ENCODE data around the gene TTC19. TPM values are rescaled to one million over a fixed set of nuclear protein-coding genes. Genes with fewer than 3 reads are reported as not detected.

The TTC19 gene
- total and polyA plus RNA-seq, 2 of the 8 experiments (the other 6 are each of a cell fraction or from before 2014, with no cell fraction given) = 11.8 to 55.0 TPM

DNA sequence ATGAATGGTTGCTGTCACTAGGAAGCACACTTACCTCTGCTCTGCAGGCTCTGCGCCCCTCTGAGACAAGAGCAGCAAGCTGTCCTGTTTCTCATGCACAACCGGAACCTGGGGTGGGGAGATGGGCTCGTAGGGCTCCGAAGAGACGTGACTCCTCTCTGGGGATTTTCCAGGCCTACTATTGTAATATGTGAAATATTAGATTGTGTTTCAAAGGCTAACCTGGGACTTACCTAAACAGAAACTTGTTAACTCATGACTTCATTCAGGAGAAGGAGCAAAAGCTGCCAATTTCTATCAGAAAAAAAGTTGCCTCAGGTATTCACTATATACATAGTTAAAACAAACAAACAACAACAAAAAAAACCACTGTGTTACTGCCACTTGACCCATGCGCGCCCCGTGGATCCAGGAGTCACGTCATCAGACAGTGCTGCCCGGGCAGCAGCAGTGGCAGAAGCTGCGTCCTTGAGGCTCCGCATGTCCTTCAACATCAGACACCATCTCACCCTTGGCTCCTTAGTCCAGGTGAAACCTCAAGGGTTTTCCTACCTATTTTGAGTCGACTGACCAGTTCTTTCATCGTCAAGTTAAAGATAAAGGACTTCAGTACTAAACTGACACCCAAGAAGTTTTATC, 49.3 kb downstream of the TTC19 start:
- H3K4me1 ChIP-seq (replicated peaks in 1 of 4; ENCODE audit: control insufficient read depth in 3 of 4, insufficient read depth in 4 of 4, low read length in 3 of 4) = peaks cover 0 to 9% (median 4%) of the 10 kb centered on the region in 4 experiments; a peak in 3 of 7 replicates
- no peak overlapping the region for H3K9ac ChIP-seq (replicated peaks in 1 of 4; ENCODE audit: extremely low read depth in 1 of 4, low read depth in 3 of 4, low read length in 3 of 4)
- no peak overlapping the region for H2BK120ac ChIP-seq (replicated peaks; ENCODE audit: low read depth, low read length)
- WGBS, 2 experiments (ENCODE audit: extremely low coverage in 1 of 2, insufficient coverage in 1 of 2, insufficient read length in 1 of 2, insufficient replicate concordance in 2 of 2, low coverage in 1 of 2, low lambda C conversion rate in 2 of 2, missing lambda C conversion rate in 1 of 2) = 92% methylated on average over 14 of the region's 14 CpGs; no CpG with 5 or more reads in 1 of the 2 experiments
- H2BK12ac ChIP-seq (ENCODE audit: low read depth, low read length) = no peak overlapping the region
- H2AK5ac ChIP-seq (ENCODE audit: low read depth, low read length) = no peak overlapping the region
- H4K20me1 ChIP-seq (replicated peaks in 1 of 2; ENCODE audit: control insufficient read depth in 1 of 2, insufficient read depth in 2 of 2, low read length in 2 of 2) = peaks cover 0 to 3% of the 10 kb centered on the region in 2 experiments
- no peak overlapping the region for H3K4me3 ChIP-seq (ENCODE audit: extremely low read depth in 1 of 4, insufficient read depth in 2 of 4, low read depth in 3 of 4, low read length in 4 of 4)
- H3K4me2 ChIP-seq (ENCODE audit: insufficient read depth in 1 of 2, low read depth in 2 of 2, low read length in 2 of 2) = no peak overlapping the region
- H2BK5ac ChIP-seq (ENCODE audit: low read depth, low read length) = no peak overlapping the region
- H2BK20ac ChIP-seq (ENCODE audit: low read length) = no peak overlapping the region
- POLR2A ChIA-PET (ENCODE audit: partially characterized antibody) = no interaction called here
- CTCF ChIA-PET (ENCODE audit: partially characterized antibody) = interaction anchor here (0.6 kb wide), 1 partner anchor 1347 kb away, joined by 4 read pairs; no protein-coding TSS in a partner anchor
- no peak overlapping the region for H4K5ac ChIP-seq (ENCODE audit: insufficient read length, low read depth, low read length)
- H3K23me2 ChIP-seq (ENCODE audit: low read depth, low read length) = no peaks in the 10 kb centered on the region
- H3K27ac ChIP-seq (ENCODE audit: low read depth, low read length) = no peak overlapping the region
- no peak overlapping the region for H4K8ac ChIP-seq (ENCODE audit: extremely low read depth, insufficient read depth, low read length)
- H3K79me2 ChIP-seq (ENCODE audit: control insufficient read depth in 1 of 2, insufficient read depth in 2 of 2, low read length in 2 of 2) = peaks cover 0 to 4% of the 10 kb centered on the region in 2 experiments; a peak in 1 of 4 replicates
- no peak overlapping the region for H3K4ac ChIP-seq (replicated peaks; ENCODE audit: insufficient read length, low read depth, low read length)
- no peaks in the 10 kb centered on the region for H3K27me3 ChIP-seq (replicated peaks in 1 of 4; ENCODE audit: control insufficient read depth in 3 of 4, extremely low read depth in 1 of 4, insufficient read depth in 3 of 4, low read length in 3 of 4)
- no peak for FAIRE-seq
- DNase-seq (ENCODE audit: low read depth in 1 of 2, low spot score in 2 of 2) = no peak
- H3K14ac ChIP-seq (ENCODE audit: insufficient read length) = no peak overlapping the region
- no peaks in the 10 kb centered on the region for H3K9me3 ChIP-seq (ENCODE audit: insufficient read depth in 2 of 2, low read depth in 1 of 2, low read length in 1 of 2)
- no peak overlapping the region for H3K23ac ChIP-seq (ENCODE audit: insufficient read length)
- TF ChIP-seq SUZ12 (IDR thresholded peaks at IDR 0.05; ENCODE audit: low read length) (no peak), PHF8 (conservative IDR thresholded peaks at IDR 0.05; ENCODE audit: low read depth, low read length) (no peak), SIRT6 (IDR thresholded peaks at IDR 0.05; ENCODE audit: low read length) (no peak), FOSL1 (IDR thresholded peaks at IDR 0.05; ENCODE audit: insufficient read depth, low read depth, low read length) (no peak), TEAD4 (IDR thresholded peaks at IDR 0.05; ENCODE audit: low read depth, low read length) (no peak), ASH2L (IDR thresholded peaks at IDR 0.05; ENCODE audit: low read length) (no peak), NANOG (IDR thresholded peaks at IDR 0.05; ENCODE audit: insufficient read depth, low read depth, low read length, poor library complexity, severe bottlenecking) (no peak), CBX8 (IDR thresholded peaks at IDR 0.05; ENCODE audit: borderline replicate concordance, low read depth, low read length) (no peak), RBBP5 (IDR thresholded peaks at IDR 0.05; ENCODE audit: borderline replicate concordance, low read depth, low read length) (no peak), SP4 (IDR thresholded peaks at IDR 0.05; ENCODE audit: low read length) (no peak)
- H3K36me3 ChIP-seq (ENCODE audit: control insufficient read depth in 2 of 4, insufficient read depth in 4 of 4, low read length in 3 of 4) = peaks cover 5 to 36% (median 16%) of the 10 kb centered on the region in 4 experiments; a peak in 7 of 8 replicates
- H3K79me1 ChIP-seq (ENCODE audit: low read depth, low read length) = no peaks in the 10 kb centered on the region
- no peak overlapping the region for H2BK15ac ChIP-seq (ENCODE audit: low read length)
- H3K18ac ChIP-seq (ENCODE audit: extremely low read depth, low read length) = no peak overlapping the region
- H4K91ac ChIP-seq (replicated peaks; ENCODE audit: insufficient read length, low read length) = no peak overlapping the region
- H3K56ac ChIP-seq (replicated peaks; ENCODE audit: insufficient read length, low read depth, low read length) = no peak overlapping the region
- no peak overlapping the region for H2AFZ ChIP-seq (ENCODE audit: low read length)

Measured in H1 (cell line).